Measurements from ENCODE around the gene LDLR. TPM values are rescaled to one million over a fixed set of nuclear protein-coding genes. Genes with fewer than 3 reads are reported as not detected.

The LDLR gene
- 76.8 to 121 TPM (median 117 TPM) in 3 replicates for total RNA-seq
- long read RNA-seq, transcript LDLR-208 (18 exons, 3,617 nt), result major isoform, 103 of 155 reads
- long read RNA-seq, partial matches to known transcripts, result 24 of 155 reads
- long read RNA-seq, other reads (novel, unspliced or antisense), result 25 of 155 reads

- H3K4me3 Mint-ChIP-seq (ENCODE audit: unreplicated experiment), result peak within 1 kb of the TSS; percentile 91
- H3K27me3 Mint-ChIP-seq (ENCODE audit: low read depth), result no peaks in the 10 kb centered on the region
- TF ChIP-seq CTCF (IDR thresholded peaks at IDR 0.05), result no peak
- peak within 1 kb of the TSS; percentile 99 for H3K27ac Mint-ChIP-seq (ENCODE audit: unreplicated experiment)
- H3K9me3 Mint-ChIP-seq (ENCODE audit: low read depth), result no peaks in the 10 kb centered on the region
- peaks cover 66% of the 10 kb centered on the region for H3K4me1 Mint-ChIP-seq (ENCODE audit: low read depth)
- peaks cover 2% of the 10 kb centered on the region for H3K36me3 Mint-ChIP-seq (ENCODE audit: low read depth)
- DNase-seq (ENCODE audit: low spot score), result no peak
These were observed at the start of gene LDLR for GRCh38 chr19:11089254-11090013. TSS of gene LDLR (plus strand) at chr19:11089463. CDS start at chr19:11089549, 86 bp downstream.

- DNase-seq (ENCODE audit: low spot score), result no peak
- Mint-ChIP-seq H3K36me3 (ENCODE audit: low read depth) (peaks cover 41% of the 10 kb centered on the region), H3K4me3 (ENCODE audit: unreplicated experiment) (no peak overlapping the region), H3K27me3 (ENCODE audit: low read depth) (no peaks in the 10 kb centered on the region), H3K9me3 (ENCODE audit: low read depth) (no peaks in the 10 kb centered on the region), H3K27ac (ENCODE audit: unreplicated experiment) (no peak overlapping the region), H3K4me1 (ENCODE audit: low read depth) (no peaks in the 10 kb centered on the region)
- TF ChIP-seq CTCF (IDR thresholded peaks at IDR 0.05), result no peak
These were observed 48.1 kb upstream of the LDLR start for GRCh38 chr19:11041194-11041593.

- TF ChIP-seq CTCF (IDR thresholded peaks at IDR 0.05), result no peak
- no peaks in the 10 kb centered on the region for H3K4me1 Mint-ChIP-seq (ENCODE audit: low read depth)
- no peak for DNase-seq (ENCODE audit: low spot score)
- H3K27me3 Mint-ChIP-seq (ENCODE audit: low read depth), result no peaks in the 10 kb centered on the region
- no peak overlapping the region for H3K4me3 Mint-ChIP-seq (ENCODE audit: unreplicated experiment)
- no peak overlapping the region for H3K27ac Mint-ChIP-seq (ENCODE audit: unreplicated experiment)
- no peaks in the 10 kb centered on the region for H3K9me3 Mint-ChIP-seq (ENCODE audit: low read depth)
- peaks cover 38% of the 10 kb centered on the region for H3K36me3 Mint-ChIP-seq (ENCODE audit: low read depth)
These were observed 47.2 kb upstream of the LDLR start for GRCh38 chr19:11041966-11042627.

GRCh38 chr19:11044431-11044830 lies 44.8 kb upstream of the LDLR start:
- H3K27ac Mint-ChIP-seq (ENCODE audit: unreplicated experiment), result no peak overlapping the region
- no peak overlapping the region for H3K4me3 Mint-ChIP-seq (ENCODE audit: unreplicated experiment)
- TF ChIP-seq CTCF (IDR thresholded peaks at IDR 0.05), result no peak
- no peak for DNase-seq (ENCODE audit: low spot score)
- no peaks in the 10 kb centered on the region for H3K4me1 Mint-ChIP-seq (ENCODE audit: low read depth)
- H3K9me3 Mint-ChIP-seq (ENCODE audit: low read depth), result no peaks in the 10 kb centered on the region
- no peaks in the 10 kb centered on the region for H3K27me3 Mint-ChIP-seq (ENCODE audit: low read depth)
- H3K36me3 Mint-ChIP-seq (ENCODE audit: low read depth), result peaks cover 35% of the 10 kb centered on the region

GRCh38 chr19:11045536-11045935 lies 43.7 kb upstream of the LDLR start:
- H3K4me1 Mint-ChIP-seq (ENCODE audit: low read depth), result no peaks in the 10 kb centered on the region
- no peak overlapping the region for H3K4me3 Mint-ChIP-seq (ENCODE audit: unreplicated experiment)
- no peaks in the 10 kb centered on the region for H3K27me3 Mint-ChIP-seq (ENCODE audit: low read depth)
- H3K36me3 Mint-ChIP-seq (ENCODE audit: low read depth), result peaks cover 35% of the 10 kb centered on the region
- no peak overlapping the region for H3K27ac Mint-ChIP-seq (ENCODE audit: unreplicated experiment)
- no peak for TF ChIP-seq CTCF (IDR thresholded peaks at IDR 0.05)
- no peak for DNase-seq (ENCODE audit: low spot score)
- H3K9me3 Mint-ChIP-seq (ENCODE audit: low read depth), result no peaks in the 10 kb centered on the region

Data from chondrocyte (in vitro differentiated cells).